B cell (primary cell): ENCODE results near the gene DUSP18.

Source experiments
- CTCF ChIP-seq: fragments of 200-600 bp; IDR thresholded peaks from one replicate; pipeline ENCODE4 v1.8.0; 2022; ENCODE audit warnings: antibody characterized with exemption, mild to moderate bottlenecking
- EZH2 ChIP-seq: IDR thresholded peaks from 2 replicates; pipeline ENCODE4 v1.6.1; 2012; ENCODE audit warnings: borderline replicate concordance, low read depth, mild to moderate bottlenecking, moderate library complexity, low read length; ENCODE audit not compliant: insufficient read depth, poor library complexity, severe bottlenecking

DNA sequence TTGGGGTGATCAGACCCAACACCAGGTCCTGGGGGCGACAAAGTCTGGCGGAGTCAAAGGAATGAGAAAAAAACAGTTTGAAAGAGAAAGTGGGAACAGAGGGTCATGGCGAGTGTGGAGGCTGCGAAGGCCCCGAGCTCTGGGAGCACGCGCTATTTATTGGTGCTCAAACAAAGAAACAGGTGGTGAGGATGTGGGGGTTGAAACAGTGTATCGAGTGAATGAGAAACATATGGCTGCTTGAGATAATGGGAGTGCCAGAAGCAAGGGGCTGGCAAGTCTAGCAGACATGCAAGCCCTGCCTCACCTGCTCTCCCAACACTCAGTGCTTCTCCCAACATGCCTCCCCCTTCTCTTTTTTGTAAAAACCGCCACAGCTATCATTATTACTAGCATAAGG, 7.8 kb upstream of the DUSP18 start:
- TF ChIP-seq CTCF (no peak), EZH2 (no peak)
